ENCODE measurements around the gene SEZ6. TPM values are rescaled to one million over a fixed set of nuclear protein-coding genes. Genes with fewer than 3 reads are reported as not detected.
A peak's percentile ranks its signal among the peaks of the same experiment; 100 is the strongest.

SEZ6 gene
- total RNA-seq (2013; cell fraction: nucleolus; rRNA removed), result not detected in 2 replicates
- total RNA-seq (2014; rRNA removed) (not detected in 2 replicates), total RNA-seq (2014; rRNA removed; fragmentation: Illumina TruSeq; extraction: Trizol) (not detected in 2 replicates), total RNA-seq (2021) (not detected in 2 replicates), polyA plus RNA-seq (2011; rRNA removed) (not detected in 2 replicates), polyA plus RNA-seq (2014; fragmentation: Illumina TruSeq; extraction: Trizol) (0.09 TPM in 1 of 2 replicates, not detected in the other), polyA plus RNA-seq (2014; fragmentation: Nextera tagmentation; extraction: Ambion mirVana) (under 1 TPM; 0.05 to 0.24 TPM), polyA plus RNA-seq (2014; rRNA removed) (0.09 and 0.23 TPM in 2 replicates), polyA plus RNA-seq (2016; fragmentation: Nextera tagmentation; extraction: Ambion mirVana) (under 1 TPM; 0.36 to 0.87 TPM), polyA minus RNA-seq (2011; rRNA and poly(A)+ RNA removed) (not detected in 2 replicates), Bru-seq, nascent RNA (percentile 6 among the genes with signal in this experiment), BruChase-seq, experiment 1, labeled RNA remaining after a 6-hour chase (not detected), BruChase-seq, experiment 2, labeled RNA remaining after a 2-hour chase (not detected)
- polyA plus RNA-seq (2011; ENCODE audit: low read depth), result 0.33 TPM
- not detected in 2 replicates for polyA plus RNA-seq (2011; cell fraction: cytosol; rRNA removed)
- polyA plus RNA-seq (2011; cell fraction: nucleus; rRNA removed), result not detected in 2 replicates
- polyA plus RNA-seq (2012), result 0.24 and 0.58 TPM in 2 replicates
- not detected in 2 replicates for polyA minus RNA-seq (2011; cell fraction: cytosol; rRNA and poly(A)+ RNA removed)
- not detected in 2 replicates for polyA minus RNA-seq (2011; cell fraction: nucleus; rRNA and poly(A)+ RNA removed)
- long read RNA-seq, experiment 1, result 0 reads
- long read RNA-seq, experiment 2, result 0 reads

GRCh38 chr17:29005936-29006511 is at the start of gene SEZ6:
Gene SEZ6 (minus strand): TSS chr17:29006033. CDS start chr17:29005869, 164 bp downstream.
- Histone ChIP-seq H3K79me2 (ENCODE audit: control insufficient read depth, insufficient read depth, low read length) (no peaks in the 10 kb centered on the region), H3K27ac (ENCODE audit: control insufficient read depth, insufficient read depth) (no peak within 1 kb of the TSS), H3K27me3 (replicated peaks in 1 of 2; ENCODE audit: control insufficient read depth in 2 of 2, insufficient read depth in 2 of 2, low read length in 1 of 2) (peaks cover 4 to 18% of the 10 kb centered on the region in 2 experiments), H3K4me2 (ENCODE audit: control insufficient read depth, insufficient read depth) (no peak within 1 kb of the TSS), H3K4me3 (no peak within 1 kb of the TSS), H4K20me1 (ENCODE audit: control insufficient read depth, insufficient read depth) (no peaks in the 10 kb centered on the region), H3K9me3 (replicated peaks; ENCODE audit: control insufficient read depth, insufficient read depth, low read length) (no peaks in the 10 kb centered on the region), H3K36me3 (ENCODE audit: control insufficient read depth in 2 of 2, insufficient read depth in 2 of 2, low read length in 1 of 2) (no peaks in the 10 kb centered on the region), H3K9ac (ENCODE audit: control insufficient read depth, insufficient read depth, low read length) (no peak within 1 kb of the TSS), H3K4me1 (ENCODE audit: control insufficient read depth, insufficient read depth, low read length) (no peaks in the 10 kb centered on the region), H2AFZ (ENCODE audit: control insufficient read depth, low read depth, low read length) (no peak within 1 kb of the TSS)
- ATAC-seq (peak; percentile 81), FAIRE-seq (no peak), DNase-seq (ENCODE audit: low read depth, low spot score) (no peak)
- 37% methylated on average over 17 of the region's 43 CpGs for WGBS (ENCODE audit: insufficient coverage, insufficient replicate concordance, low lambda C conversion rate, missing lambda C conversion rate)
- intact Hi-C loops (cut with micrococcal nuclease; ENCODE audit: unreplicated experiment) (no loop called here), in situ Hi-C loops (cut with MboI) (no loop called here)
- CTCF ChIA-PET, result interaction anchor here (0.9 to 2.8 kb wide), 2 partner anchors 10 to 41 kb away, joined by 3 to 7 read pairs; no protein-coding TSS in a partner anchor
- BruUV-seq (replicated peaks), result no TSS peak
- POLR2A ChIA-PET, result no interaction called here
- RAD21 ChIA-PET (ENCODE audit: unreplicated experiment), result no interaction called here
- TF ChIP-seq NRF1 (conservative IDR thresholded peaks at IDR 0.05; ENCODE audit: low read depth, low read length), result no peak
- no peak for TF ChIP-seq POLR2AphosphoS2 (IDR thresholded peaks at IDR 0.05; ENCODE audit: low read depth, low read length)
- TF ChIP-seq REST (IDR thresholded peaks at IDR 0.05; ENCODE audit: low read depth, low read length), result peak; percentile 96
- TF ChIP-seq KAT2A (conservative IDR thresholded peaks at IDR 0.05; ENCODE audit: control insufficient read depth, low read depth, low read length), result no peak
- peak in 1 of 2 experiments; percentile 53; a peak in 1 of 3 replicates for TF ChIP-seq EGR1 (IDR thresholded peaks at IDR 0.05; ENCODE audit: borderline replicate concordance in 1 of 2, low read depth in 2 of 2, low read length in 2 of 2)
- no peak for TF ChIP-seq MEF2A (IDR thresholded peaks at IDR 0.05; ENCODE audit: insufficient read depth, low read depth, low read length)
- TF ChIP-seq RAD51 (IDR thresholded peaks at IDR 0.05), result no peak
- TF ChIP-seq JUNB (IDR thresholded peaks at IDR 0.05), result no peak
- TF ChIP-seq SRF (IDR thresholded peaks at IDR 0.05; ENCODE audit: low read depth in 2 of 2, low read length in 2 of 2), result peak in 1 of 2 experiments; percentile 57; a peak in 1 of 4 replicates
- peak; percentile 72 for TF ChIP-seq YY1 (IDR thresholded peaks at IDR 0.05; ENCODE audit: low read depth, low read length)
- TF ChIP-seq ATF7 (IDR thresholded peaks at IDR 0.05; ENCODE audit: low read depth), result no peak
- no peak for TF ChIP-seq PKNOX1 (IDR thresholded peaks at IDR 0.05)
- TF ChIP-seq CHD1 (IDR thresholded peaks at IDR 0.05; ENCODE audit: low read depth, low read length), result no peak
- SMC1A ChIA-PET (ENCODE audit: uncharacterized antibody, unreplicated experiment), result interaction anchor here (1.0 kb wide), 1 partner anchor 67 kb away, joined by 4 read pairs; no protein-coding TSS in a partner anchor

Data from GM12878 (cell line).